COLO668 (cell line): ENCODE results near the gene PSMD12.
"Not testable (repeated sequence)": the region's sequence is repeated elsewhere in the genome, so short reads cannot be mapped to it uniquely, and the experiment has no call there.

Experiments used
- DNase-seq: peaks from one replicate; lab custom pipeline; 2025; ENCODE audit not compliant: unreplicated experiment; lab: John Stamatoyannopoulos, UW

PSMD12 gene

GRCh38 chr17:67359960-67360791 lies 6.2 kb downstream of the PSMD12 start:
- no peak for DNase-seq

GRCh38 chr17:67358612-67359011 lies 7.8 kb downstream of the PSMD12 start:
- DNase-seq, result no peak

GRCh38 chr17:67353929-67354574 lies 12.3 kb downstream of the PSMD12 start:
- DNase-seq, result no peak

- no peak for DNase-seq
These were observed 13.2 kb downstream of the PSMD12 start for GRCh38 chr17:67353161-67353560.

GRCh38 chr17:67349420-67349819 lies 17.0 kb downstream of the PSMD12 start:
- DNase-seq, result no peak

- no peak for DNase-seq
These were observed 18.6 kb downstream of the PSMD12 start for GRCh38 chr17:67347826-67348225.

- DNase-seq, result no peak
These were observed 23.1 kb downstream of the PSMD12 start for GRCh38 chr17:67343237-67343636.

GRCh38 chr17:67338353-67338752 lies 28.0 kb downstream of the PSMD12 start:
- DNase-seq, result not testable (repeated sequence)

- DNase-seq, result no peak
These were observed 29.5 kb downstream of the PSMD12 start for GRCh38 chr17:67336859-67337258.

GRCh38 chr17:67335245-67335835 lies 31.0 kb downstream of the PSMD12 start:
- DNase-seq, result no peak

GRCh38 chr17:67332162-67332508 lies 34.2 kb downstream of the PSMD12 start:
- DNase-seq, result not testable (repeated sequence)

GRCh38 chr17:67331381-67332161 lies 34.8 kb downstream of the PSMD12 start:
- DNase-seq, result not testable (repeated sequence)

GRCh38 chr17:67328026-67328425 lies 38.4 kb downstream of the PSMD12 start:
- no peak for DNase-seq

GRCh38 chr17:67326959-67327745 lies 39.2 kb downstream of the PSMD12 start:
- not testable (repeated sequence) for DNase-seq

GRCh38 chr17:67326440-67326839 lies 39.9 kb downstream of the PSMD12 start:
- no peak for DNase-seq

- no peak for DNase-seq
These were observed 42.0 kb downstream of the PSMD12 start for GRCh38 chr17:67324330-67324729.

- DNase-seq, result no peak
These were observed 42.9 kb downstream of the PSMD12 start for GRCh38 chr17:67323445-67323844.

GRCh38 chr17:67322042-67322787 lies 44.2 kb downstream of the PSMD12 start:
- DNase-seq, result no peak

- not testable (repeated sequence) for DNase-seq
These were observed 44.9 kb downstream of the PSMD12 start for GRCh38 chr17:67321486-67321885.

- no peak for DNase-seq
These were observed 49.6 kb downstream of the PSMD12 start for GRCh38 chr17:67316781-67317180.
